ENCODE data around the gene RPL38. TPM values are rescaled to one million over a fixed set of nuclear protein-coding genes. Genes with fewer than 3 reads are reported as not detected.

Gene RPL38
- total RNA-seq, 3 donors from 2014 or later, result 617 to 705 (median 692) TPM

GRCh38 chr17:74253036-74253435, 49.6 kb downstream of the RPL38 start:
- DNase-seq, result no peak
- TF ChIP-seq CTCF (IDR thresholded peaks at IDR 0.05), result no peak
- no peaks in the 10 kb centered on the region for H3K36me3 ChIP-seq (ENCODE audit: low read depth)
- no peak for ATAC-seq
- no peaks in the 10 kb centered on the region for H3K4me1 ChIP-seq (ENCODE audit: low read depth)
- H3K9me3 ChIP-seq, result no peaks in the 10 kb centered on the region
- no peak overlapping the region for H3K4me3 ChIP-seq
- intact Hi-C loops (cut with DNase I, micrococcal nuclease), result no loop called here

GRCh38 chr17:74257311-74257710, 53.8 kb downstream of the RPL38 start:
- DNase-seq (no peak), ATAC-seq (no peak)
- no peaks in the 10 kb centered on the region for H3K36me3 ChIP-seq (ENCODE audit: low read depth)
- intact Hi-C loops (cut with DNase I, micrococcal nuclease), result no loop called here
- no peak overlapping the region for H3K4me3 ChIP-seq
- no peaks in the 10 kb centered on the region for H3K4me1 ChIP-seq (ENCODE audit: low read depth)
- no peak for TF ChIP-seq CTCF (IDR thresholded peaks at IDR 0.05)
- H3K9me3 ChIP-seq, result no peaks in the 10 kb centered on the region

GRCh38 chr17:74259667-74260524, 56.4 kb downstream of the RPL38 start:
- H3K4me3 ChIP-seq, result no peak overlapping the region
- H3K4me1 ChIP-seq (ENCODE audit: low read depth), result no peaks in the 10 kb centered on the region
- TF ChIP-seq CTCF (IDR thresholded peaks at IDR 0.05), result no peak
- intact Hi-C loops (cut with DNase I, micrococcal nuclease), result no loop called here
- no peaks in the 10 kb centered on the region for H3K36me3 ChIP-seq (ENCODE audit: low read depth)
- ATAC-seq (no peak), DNase-seq (no peak)
- H3K9me3 ChIP-seq, result no peaks in the 10 kb centered on the region

Other genes with a start within 250 kb of the RPL38 start
- gene TTYH2, start 9.9 kb downstream of the RPL38 start, total RNA-seq, result 1 to 10 TPM; 2.5 to 9.1 (median 3.1) TPM
- gene DNAI2, start 70.6 kb downstream of the RPL38 start, total RNA-seq, result not detected
- 1 to 10 TPM in 2 of 3 donors, under 1 TPM in 1; 0.73 to 7.4 (median 2.4) TPM for gene KIF19, start 122.5 kb downstream of the RPL38 start, total RNA-seq
- gene BTBD17, start 158.2 kb downstream of the RPL38 start, total RNA-seq, result under 1 TPM in 1 of 3 donors, not detected in 2; 0.17 TPM
- under 1 TPM in 1 of 3 donors, not detected in 2; 0.17 TPM for gene GPR142, start 163.8 kb downstream of the RPL38 start, total RNA-seq
- 100 to 1,000 TPM in 2 of 3 donors, 10 to 100 TPM in 1; 62.2 to 172 (median 139) TPM for gene GPRC5C, start 228.4 kb downstream of the RPL38 start, total RNA-seq